IMR-90 (cell line): ENCODE data around the gene DPYD. TPM values are rescaled to one million over a fixed set of nuclear protein-coding genes. Genes with fewer than 3 reads are reported as not detected.
A peak's percentile ranks its signal among the peaks of the same experiment; 100 is the strongest.

Experiments used
- ATAC-seq: fragments of 200-7000 bp; cut with Tn5 transposase; 2 replicates; pipeline ENCODE4 v1.9.1; 2020; ENCODE audit warnings: low read depth, mild to moderate bottlenecking, moderate library complexity
- BruUV-seq: library from RNA; stranded (reverse); fragments of 400-500 nt; replicated peaks from 2 replicates; lab custom pipeline; 2021; lab: Mats Ljungman, UMichigan
- CTCF ChIA-PET: fragments of 300-600 bp; formaldehyde crosslinking; extraction: SDS; loops from one replicate; lab custom pipeline; 2021; ENCODE audit warnings: antibody characterized with exemption; lab: Yijun Ruan, JAX
- POLR2A ChIA-PET: fragments of 300-600 bp; sonication (Branson Sonifier 250); formaldehyde crosslinking; loops from one replicate; lab custom pipeline; 2022; ENCODE audit warnings: antibody characterized with exemption; ENCODE audit not compliant: unreplicated experiment; lab: Charles Lee
- DNase-seq: peaks from one replicate; pipeline ENCODE4 v3.0.0; 2013
- H2AFZ ChIP-seq: replicated peaks from 2 replicates; pipeline ENCODE3; 2013; ENCODE audit warnings: low read length, mild to moderate bottlenecking; ENCODE audit not compliant: poor library complexity
- H2AK5ac ChIP-seq: 2 replicates; pipeline ENCODE4 v1.6.1; 2013; ENCODE audit warnings: low read depth, low read length, inconsistent platforms
- H2AK9ac ChIP-seq: replicated peaks from 2 replicates; pipeline ENCODE3; 2013; ENCODE audit warnings: mild to moderate bottlenecking, low read depth, low read length, moderate library complexity; ENCODE audit not compliant: poor library complexity
- H2BK120ac ChIP-seq: 2 replicates; pipeline ENCODE4 v1.6.1; 2013; ENCODE audit warnings: low read depth, low read length, inconsistent platforms
- H2BK15ac ChIP-seq: 3 replicates; pipeline ENCODE4 v1.6.1; 2013; ENCODE audit warnings: low read depth, low read length, inconsistent platforms
- H2BK20ac ChIP-seq: 2 replicates; pipeline ENCODE4 v1.6.1; 2013; ENCODE audit warnings: low read depth, mild to moderate bottlenecking, inconsistent platforms, low read length, moderate library complexity
- H2BK5ac ChIP-seq: 2 replicates; pipeline ENCODE4 v1.6.1; 2013; ENCODE audit warnings: mild to moderate bottlenecking, low read depth, low read length, inconsistent platforms; ENCODE audit not compliant: poor library complexity, severe bottlenecking
- H3K14ac ChIP-seq: replicated peaks from 2 replicates; pipeline ENCODE4 v1.6.1; 2013; ENCODE audit warnings: low read depth, low read length, inconsistent platforms
- H3K18ac ChIP-seq: 2 replicates; pipeline ENCODE4 v1.6.1; 2013; ENCODE audit warnings: low read depth, low read length, control low read depth
- H3K23ac ChIP-seq: 2 replicates; pipeline ENCODE4 v1.6.1; 2013; ENCODE audit warnings: low read depth, low read length, inconsistent platforms
- H3K27ac ChIP-seq: 2 replicates; pipeline ENCODE4 v1.5.1; 2013; ENCODE audit warnings: mild to moderate bottlenecking, control low read depth, low read length; ENCODE audit not compliant: insufficient read depth
- H3K27me3 ChIP-seq: 2 replicates; pipeline ENCODE4 v1.6.1; 2013; ENCODE audit warnings: low read length; ENCODE audit not compliant: control insufficient read depth, insufficient read depth
- H3K36me3 ChIP-seq: 2 replicates; pipeline ENCODE4 v1.6.1; 2013; ENCODE audit warnings: low read length, mixed read lengths; ENCODE audit not compliant: control insufficient read depth, insufficient read depth
- H3K4ac ChIP-seq: 2 replicates; pipeline ENCODE4 v1.6.1; 2013; ENCODE audit warnings: low read depth, low read length, inconsistent platforms
- H3K4me1 ChIP-seq: 2 replicates; pipeline ENCODE4 v1.6.1; 2013; ENCODE audit warnings: low read length, mixed read lengths; ENCODE audit not compliant: control insufficient read depth, insufficient read depth
- H3K4me2 ChIP-seq: 2 replicates; pipeline ENCODE4 v1.6.1; 2013; ENCODE audit warnings: low read depth, mild to moderate bottlenecking, control low read depth, low read length, moderate library complexity
- H3K4me3 ChIP-seq: 2 replicates; pipeline ENCODE4 v1.5.1; 2013; ENCODE audit warnings: low read depth, mild to moderate bottlenecking, control low read depth, low read length, moderate library complexity; ENCODE audit not compliant: insufficient read depth
- H3K56ac ChIP-seq: 2 replicates; pipeline ENCODE4 v1.6.1; 2013; ENCODE audit warnings: low read length, inconsistent platforms; ENCODE audit not compliant: insufficient read depth; ENCODE audit errors: extremely low read depth
- H3K79me1 ChIP-seq, 2 experiments: 2 replicates each; pipeline ENCODE4 v1.6.1; 2013; ENCODE audit warnings: low read length in 2 of 2, inconsistent platforms in 1 of 2, low read depth in 1 of 2
- H3K9ac ChIP-seq: 2 replicates; pipeline ENCODE4 v1.6.1; 2013; ENCODE audit warnings: low read depth, low read length, control low read depth
- H3K9me1 ChIP-seq: 2 replicates; pipeline ENCODE4 v1.6.1; 2013; ENCODE audit warnings: low read length, inconsistent platforms; ENCODE audit not compliant: insufficient read depth
- H3K9me3 ChIP-seq: 2 replicates; pipeline ENCODE4 v1.6.1; 2013; ENCODE audit warnings: low read length; ENCODE audit not compliant: control insufficient read depth, insufficient read depth
- H4K20me1 ChIP-seq: 2 replicates; pipeline ENCODE4 v1.6.1; 2013; ENCODE audit warnings: low read length, inconsistent platforms; ENCODE audit not compliant: insufficient read depth
- H4K5ac ChIP-seq: 2 replicates; pipeline ENCODE4 v1.6.1; 2013; ENCODE audit warnings: mild to moderate bottlenecking, low read depth, low read length, control low read depth
- H4K8ac ChIP-seq, 2 experiments: 2 replicates each; pipeline ENCODE4 v1.6.1; 2013; ENCODE audit warnings: low read depth in 2 of 2, low read length in 2 of 2, control low read depth in 1 of 2, inconsistent platforms in 1 of 2
- H4K91ac ChIP-seq: 2 replicates; pipeline ENCODE4 v1.6.1; 2013; ENCODE audit warnings: low read depth, low read length, inconsistent platforms; ENCODE audit not compliant: insufficient read depth
- BHLHE40 ChIP-seq: fragments of 150-350 bp; IDR thresholded peaks from 2 replicates; pipeline ENCODE4 v1.6.1; 2016; ENCODE audit warnings: mild to moderate bottlenecking, low read depth, low read length
- CEBPB ChIP-seq: IDR thresholded peaks from 2 replicates; pipeline ENCODE4 v1.6.1; 2012; ENCODE audit warnings: low read depth, low read length, improper control_type of control experiment
- FOS ChIP-seq: fragments of 150-350 bp; IDR thresholded peaks from 2 replicates; pipeline ENCODE4 v1.6.1; 2016; ENCODE audit warnings: low read depth, low read length
- MAFK ChIP-seq: IDR thresholded peaks from 2 replicates; pipeline ENCODE4 v1.6.1; 2012; ENCODE audit warnings: low read depth, low read length, improper control_type of control experiment
- MXI1 ChIP-seq: IDR thresholded peaks from 2 replicates; pipeline ENCODE4 v1.6.1; 2012; ENCODE audit warnings: low read depth, mild to moderate bottlenecking, low read length, moderate library complexity, borderline replicate concordance
- RAD21 ChIP-seq: IDR thresholded peaks from 2 replicates; pipeline ENCODE4 v1.6.1; 2012; ENCODE audit warnings: low read length, improper control_type of control experiment
- SMC3 ChIP-seq: fragments of 150-350 bp; IDR thresholded peaks from 2 replicates; pipeline ENCODE4 v1.6.1; 2016; ENCODE audit warnings: low read depth, mild to moderate bottlenecking, antibody characterized with exemption, low read length, moderate library complexity
- WGBS, 2 experiments: methylation state at CpG; one replicate each; pipeline versions ENCODE4 v1.1.5 to v1.1.7; 2013; ENCODE audit warnings: missing lambda C conversion rate in 2 of 2; ENCODE audit not compliant: insufficient read length in 1 of 2; ENCODE audit errors: extremely low coverage in 2 of 2; 5-methylcytosine and 5-hydroxymethylcytosine counted together
- dilution Hi-C: fragments of 300-500 bp; cut with HindIII; formaldehyde crosslinking; loops from one replicate; pipeline ENCODE4 v1.14.3; 2018; ENCODE audit warnings: low sequenced_read_pairs; ENCODE audit not compliant: unreplicated experiment
- in situ Hi-C: fragments of 300-500 bp; cut with MboI; formaldehyde crosslinking; loops from 3 replicates; pipeline ENCODE4 v1.14.3; 2019; ENCODE audit warnings: low sequenced_read_pairs, inconsistent platforms, mixed read lengths
- intact Hi-C: fragments of 100-400 bp; cut with micrococcal nuclease; formaldehyde crosslinking; loops from 2 replicates; pipeline ENCODE4 v1.10.0; 2022
- polyA plus RNA-seq, 3 experiments: library from polyadenylated mRNA; depleted of rRNA; stranded (reverse); fragments of >200 nt; gene quantifications; 2 replicates each; pipeline ENCODE4 v1.2.3, GENCODE V29; 2012; ENCODE audit warnings: low replicate concordance in 1 of 3
- total RNA-seq: library from RNA; depleted of rRNA; stranded (reverse); fragments of >200 nt; gene quantifications from 2 replicates; pipeline ENCODE4 v1.2.3, GENCODE V29; 2012
- TF ChIP-seq, protein P1 (sequence below): fragments of 150-350 bp; IDR thresholded peaks from 2 replicates; pipeline ENCODE4 v1.6.1; 2016; ENCODE audit warnings: low read depth, mild to moderate bottlenecking, low read length, moderate library complexity, borderline replicate concordance

DPYD gene
- total and polyA plus RNA-seq, 2 of the 4 experiments (the other 2 are of a cell fraction): 9.3 to 47.3 TPM

DNA sequence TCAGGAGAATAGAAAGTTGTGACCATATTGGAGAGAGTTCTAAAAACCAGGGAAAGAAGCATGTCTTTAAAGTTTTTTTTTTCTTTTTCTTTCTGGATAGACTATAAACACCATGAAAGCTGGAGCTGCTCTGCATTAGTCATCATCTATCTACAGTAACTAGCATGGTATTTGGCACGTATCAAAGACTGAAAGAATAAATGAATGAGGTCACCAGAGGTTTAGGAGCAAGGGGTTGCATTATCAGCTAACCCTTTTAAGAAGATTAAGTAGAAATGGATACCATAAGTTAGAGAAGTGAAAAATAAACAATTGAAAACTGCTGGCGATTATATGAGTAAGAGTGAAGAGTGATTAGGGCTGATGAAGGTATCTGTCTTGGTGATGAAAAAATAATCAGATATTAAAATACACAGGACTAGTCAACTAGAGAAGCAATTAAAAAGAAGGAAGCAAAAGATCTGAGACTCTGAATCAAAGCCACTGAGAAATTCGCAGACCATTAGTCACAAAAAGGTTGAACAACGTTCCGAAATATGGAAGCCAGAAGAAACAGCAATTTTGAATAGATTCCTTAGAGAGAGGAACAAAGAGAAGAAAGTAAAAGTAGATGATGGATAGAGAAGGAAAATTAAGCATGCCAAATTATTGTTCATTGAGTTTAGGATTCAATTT lies 536.4 kb downstream of the DPYD start:
- H2AFZ ChIP-seq: no peak overlapping the region
- dilution Hi-C loops (no loop called here), intact Hi-C loops (loop anchor here (2.0 to 10.0 kb wide), 3 partner anchors 76 to 190 kb away; no protein-coding TSS in a partner anchor), in situ Hi-C loops (no loop called here)
- ATAC-seq (peak; percentile 91), DNase-seq (peak; percentile 92)
- 0 out of 2 replicates have a peak overlapping the region, but pooled peaks have one; percentile 2 for H3K14ac ChIP-seq
- no peaks in the 10 kb centered on the region for H3K9me3 ChIP-seq
- ChIA-PET CTCF (interaction anchor here (0.7 to 1.3 kb wide), 4 partner anchors 123 to 667 kb away, joined by 3 to 4 read pairs (median 3); no protein-coding TSS in a partner anchor), POLR2A (no interaction called here)
- H3K9me1 ChIP-seq: peaks cover 7% of the 10 kb centered on the region
- TF ChIP-seq MXI1: no peak
- TF ChIP-seq, protein P1, sequence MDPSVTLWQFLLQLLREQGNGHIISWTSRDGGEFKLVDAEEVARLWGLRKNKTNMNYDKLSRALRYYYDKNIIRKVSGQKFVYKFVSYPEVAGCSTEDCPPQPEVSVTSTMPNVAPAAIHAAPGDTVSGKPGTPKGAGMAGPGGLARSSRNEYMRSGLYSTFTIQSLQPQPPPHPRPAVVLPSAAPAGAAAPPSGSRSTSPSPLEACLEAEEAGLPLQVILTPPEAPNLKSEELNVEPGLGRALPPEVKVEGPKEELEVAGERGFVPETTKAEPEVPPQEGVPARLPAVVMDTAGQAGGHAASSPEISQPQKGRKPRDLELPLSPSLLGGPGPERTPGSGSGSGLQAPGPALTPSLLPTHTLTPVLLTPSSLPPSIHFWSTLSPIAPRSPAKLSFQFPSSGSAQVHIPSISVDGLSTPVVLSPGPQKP: no peak
- no peak for TF ChIP-seq RAD21
- TF ChIP-seq CEBPB: peak; percentile 28; the same call in 1 of the 2 replicates
- TF ChIP-seq FOS: peak; percentile 85
- no peak for TF ChIP-seq SMC3
- TF ChIP-seq MAFK: no peak
- TF ChIP-seq BHLHE40: no peak
- H2AK5ac ChIP-seq: no peak overlapping the region
- peak overlapping the region; percentile 88; the same call in 1 of the 2 replicates for H4K5ac ChIP-seq
- H3K56ac ChIP-seq: no peak overlapping the region
- H4K91ac ChIP-seq: peak overlapping the region; percentile 77; the same call in 1 of the 2 replicates
- peak overlapping the region; percentile 78 for H2BK5ac ChIP-seq
- no peak overlapping the region for H3K4me3 ChIP-seq
- H2AK9ac ChIP-seq: no peak overlapping the region
- H3K36me3 ChIP-seq: no peaks in the 10 kb centered on the region
- peaks cover 0 to 5% of the 10 kb centered on the region in 2 experiments; a peak in 1 of 4 replicates for H3K79me1 ChIP-seq
- no peak overlapping the region; the same call in 2 of the 3 replicates for H2BK15ac ChIP-seq
- peak overlapping the region; percentile 13 to 64; a peak in 2 of 4 replicates for H4K8ac ChIP-seq
- H3K27ac ChIP-seq: peak overlapping the region; percentile 44; the same call in 1 of the 2 replicates
- no peak overlapping the region for H3K9ac ChIP-seq
- H3K4ac ChIP-seq: no peak overlapping the region; the same call in 1 of the 2 replicates
- no TSS peak for BruUV-seq
- WGBS, 2 experiments: 17% methylated on average over 3 of the region's 5 CpGs; no CpG with 5 or more reads in 1 of the 2 experiments
- no peak overlapping the region for H2BK20ac ChIP-seq
- 0 out of 2 replicates have a peak overlapping the region, but pooled peaks have one; percentile 60 for H2BK120ac ChIP-seq
- no peaks in the 10 kb centered on the region for H4K20me1 ChIP-seq
- peaks cover 14% of the 10 kb centered on the region for H3K4me1 ChIP-seq
- no peak overlapping the region for H3K23ac ChIP-seq
- H3K4me2 ChIP-seq: peak overlapping the region; percentile 65
- H3K18ac ChIP-seq: peak overlapping the region; percentile 92
- no peaks in the 10 kb centered on the region for H3K27me3 ChIP-seq
